Activated naive CD8-positive, alpha-beta T cell treated with anti-CD3 and anti-CD28 coated beads, Interleukin-2, amount 10 ng/mL, durations not matched to agents 7 days and 5 days (primary cell): ENCODE data around the gene BIRC3. TPM values are rescaled to one million over a fixed set of nuclear protein-coding genes. Genes with fewer than 3 reads are reported as not detected.
A peak's percentile ranks its signal among the peaks of the same experiment; 100 is the strongest.

Experiments used
- ATAC-seq: fragments of 150-1000 bp; cut with Tn5 transposase; one replicate; pipeline ENCODE4 v1.10.0; 2021; ENCODE audit warnings: low read depth, moderate library complexity
- POLR2A ChIA-PET: fragments of 350-600 bp; sonication (Branson Sonifier 250); formaldehyde crosslinking; loops from one replicate; lab custom pipeline; 2021; ENCODE audit warnings: antibody characterized with exemption; lab: Charles Lee
- DNase-seq: peaks from one replicate; pipeline ENCODE4 v3.0.0; 2021
- H3K27ac Mint-ChIP-seq: one replicate; pipeline ENCODE4 v1.8.0; 2022; ENCODE audit warnings: mild to moderate bottlenecking, mixed read lengths
- H3K27me3 Mint-ChIP-seq: one replicate; pipeline ENCODE4 v1.8.0; 2022; ENCODE audit warnings: mild to moderate bottlenecking, moderate library complexity, mixed read lengths
- H3K36me3 Mint-ChIP-seq: one replicate; pipeline ENCODE4 v1.8.0; 2021; ENCODE audit warnings: mild to moderate bottlenecking, mixed read lengths
- H3K4me1 Mint-ChIP-seq: one replicate; pipeline ENCODE4 v1.8.0; 2021; ENCODE audit warnings: mixed read lengths
- H3K4me3 Mint-ChIP-seq: one replicate; pipeline ENCODE4 v1.8.0; 2022; ENCODE audit warnings: mild to moderate bottlenecking, moderate library complexity, mixed read lengths
- H3K9me3 Mint-ChIP-seq: one replicate; pipeline ENCODE4 v1.8.0; 2021; ENCODE audit warnings: mixed read lengths
- total RNA-seq, 2 experiments: library from RNA; stranded (reverse); gene quantifications; one replicate each; pipeline ENCODE4 v1.2.3, GENCODE V29; 2021

BIRC3 gene
- total RNA-seq, result 10 to 100 TPM; 55.0 to 59.3 TPM

- POLR2A ChIA-PET, result interaction anchor here (0.7 to 1.2 kb wide), 2 partner anchors 23 to 81 kb away, joined by 3 to 4 read pairs; no protein-coding TSS in a partner anchor
- H3K4me1 Mint-ChIP-seq, result peaks cover 59% of the 10 kb centered on the region
- peak within 1 kb of the TSS; percentile 97 for H3K27ac Mint-ChIP-seq
- H3K27me3 Mint-ChIP-seq, result no peaks in the 10 kb centered on the region
- peak; percentile 82 for DNase-seq
- ATAC-seq, result peak; percentile 86
- H3K9me3 Mint-ChIP-seq, result no peaks in the 10 kb centered on the region
- peak within 1 kb of the TSS; percentile 98 for H3K4me3 Mint-ChIP-seq
- peaks cover 11% of the 10 kb centered on the region for H3K36me3 Mint-ChIP-seq
Measured at GRCh38 chr11:102317099-102317767, at the start of gene BIRC3. Gene BIRC3, plus strand, starts transcription at chr11:102317484. Its CDS starts 7,026 bp downstream, at chr11:102324510.

- DNase-seq, result no peak
- H3K27me3 Mint-ChIP-seq, result peaks cover 44% of the 10 kb centered on the region
- no peaks in the 10 kb centered on the region for H3K36me3 Mint-ChIP-seq
- H3K4me1 Mint-ChIP-seq, result peaks cover 21% of the 10 kb centered on the region
- H3K4me3 Mint-ChIP-seq, result peak overlapping the region; percentile 52
- no peak overlapping the region for H3K27ac Mint-ChIP-seq
- no peak for ATAC-seq
- POLR2A ChIA-PET, result no interaction called here
- no peaks in the 10 kb centered on the region for H3K9me3 Mint-ChIP-seq
Measured at GRCh38 chr11:102267609-102268008, 49.7 kb upstream of the BIRC3 start.

GRCh38 chr11:102268083-102268984 lies 49.0 kb upstream of the BIRC3 start:
- DNase-seq, result peak; percentile 72
- H3K27ac Mint-ChIP-seq, result no peak overlapping the region
- POLR2A ChIA-PET, result no interaction called here
- H3K4me1 Mint-ChIP-seq, result peaks cover 22% of the 10 kb centered on the region
- H3K36me3 Mint-ChIP-seq, result no peaks in the 10 kb centered on the region
- ATAC-seq, result peak; percentile 100
- H3K27me3 Mint-ChIP-seq, result peaks cover 44% of the 10 kb centered on the region
- peak overlapping the region; percentile 69 for H3K4me3 Mint-ChIP-seq
- no peaks in the 10 kb centered on the region for H3K9me3 Mint-ChIP-seq

GRCh38 chr11:102268985-102269470 lies 48.3 kb upstream of the BIRC3 start:
- DNase-seq, result no peak
- H3K4me1 Mint-ChIP-seq, result peaks cover 22% of the 10 kb centered on the region
- H3K27ac Mint-ChIP-seq, result peak overlapping the region; percentile 2
- POLR2A ChIA-PET, result no interaction called here
- peaks cover 44% of the 10 kb centered on the region for H3K27me3 Mint-ChIP-seq
- no peaks in the 10 kb centered on the region for H3K36me3 Mint-ChIP-seq
- H3K9me3 Mint-ChIP-seq, result no peaks in the 10 kb centered on the region
- H3K4me3 Mint-ChIP-seq, result peak overlapping the region; percentile 69
- ATAC-seq, result no peak

- no peak for DNase-seq
- Mint-ChIP-seq H3K36me3 (no peaks in the 10 kb centered on the region), H3K9me3 (no peaks in the 10 kb centered on the region), H3K27ac (no peak overlapping the region), H3K27me3 (peaks cover 48% of the 10 kb centered on the region), H3K4me3 (peak overlapping the region; percentile 18), H3K4me1 (peaks cover 22% of the 10 kb centered on the region)
- ATAC-seq, result no peak
- POLR2A ChIA-PET, result no interaction called here
Measured at GRCh38 chr11:102269927-102270326, 47.4 kb upstream of the BIRC3 start.

- Mint-ChIP-seq H3K4me3 (no peak overlapping the region), H3K36me3 (no peaks in the 10 kb centered on the region)
- no peak for DNase-seq
Measured at GRCh38 chr11:102272047-102272824, 45.0 kb upstream of the BIRC3 start.

GRCh38 chr11:102274628-102275027 lies 42.7 kb upstream of the BIRC3 start:
- Mint-ChIP-seq H3K27ac (no peak overlapping the region), H3K4me3 (no peak overlapping the region), H3K27me3 (peaks cover 25% of the 10 kb centered on the region), H3K4me1 (peaks cover 14% of the 10 kb centered on the region), H3K9me3 (no peaks in the 10 kb centered on the region), H3K36me3 (no peaks in the 10 kb centered on the region)
- ATAC-seq (no peak), DNase-seq (no peak)
- POLR2A ChIA-PET, result no interaction called here

More at GRCh38 chr11:102272047-102272824, 45.0 kb upstream of the BIRC3 start:
- no peaks in the 10 kb centered on the region for H3K9me3 Mint-ChIP-seq
- peaks cover 22% of the 10 kb centered on the region for H3K4me1 Mint-ChIP-seq
- H3K27ac Mint-ChIP-seq, result no peak overlapping the region
- peaks cover 43% of the 10 kb centered on the region for H3K27me3 Mint-ChIP-seq
- POLR2A ChIA-PET, result no interaction called here
- no peak for ATAC-seq

- POLR2A ChIA-PET, result no interaction called here
- Mint-ChIP-seq H3K36me3 (no peaks in the 10 kb centered on the region), H3K27me3 (peaks cover 11% of the 10 kb centered on the region), H3K4me1 (peaks cover 12% of the 10 kb centered on the region), H3K27ac (no peak overlapping the region), H3K4me3 (no peak overlapping the region), H3K9me3 (no peaks in the 10 kb centered on the region)
- ATAC-seq, result no peak
- no peak for DNase-seq
Measured at GRCh38 chr11:102276362-102276761, 40.9 kb upstream of the BIRC3 start.

- ATAC-seq, result no peak
- Mint-ChIP-seq H3K4me3 (no peak overlapping the region), H3K27me3 (peaks cover 7% of the 10 kb centered on the region)
Measured at GRCh38 chr11:102276783-102277182, 40.5 kb upstream of the BIRC3 start.

GRCh38 chr11:102279641-102280170 lies 37.6 kb upstream of the BIRC3 start:
- POLR2A ChIA-PET, result no interaction called here
- DNase-seq (no peak), ATAC-seq (peak; percentile 50)
- Mint-ChIP-seq H3K4me3 (peak overlapping the region; percentile 57), H3K36me3 (no peaks in the 10 kb centered on the region), H3K4me1 (peaks cover 7% of the 10 kb centered on the region), H3K27me3 (no peaks in the 10 kb centered on the region), H3K9me3 (no peaks in the 10 kb centered on the region), H3K27ac (no peak overlapping the region)

More at GRCh38 chr11:102276783-102277182, 40.5 kb upstream of the BIRC3 start:
- no peaks in the 10 kb centered on the region for H3K9me3 Mint-ChIP-seq
- H3K27ac Mint-ChIP-seq, result no peak overlapping the region
- POLR2A ChIA-PET, result no interaction called here
- no peak for DNase-seq
- H3K4me1 Mint-ChIP-seq, result peaks cover 12% of the 10 kb centered on the region
- H3K36me3 Mint-ChIP-seq, result no peaks in the 10 kb centered on the region

- Mint-ChIP-seq H3K9me3 (no peaks in the 10 kb centered on the region), H3K4me1 (peaks cover 7% of the 10 kb centered on the region), H3K27ac (no peak overlapping the region), H3K4me3 (no peak overlapping the region), H3K36me3 (no peaks in the 10 kb centered on the region), H3K27me3 (no peaks in the 10 kb centered on the region)
- POLR2A ChIA-PET, result no interaction called here
- ATAC-seq (no peak), DNase-seq (no peak)
Measured at GRCh38 chr11:102280245-102280833, 36.9 kb upstream of the BIRC3 start.

GRCh38 chr11:102283116-102283485 lies 34.2 kb upstream of the BIRC3 start:
- ATAC-seq, result no peak
- Mint-ChIP-seq H3K27me3 (no peaks in the 10 kb centered on the region), H3K27ac (no peak overlapping the region), H3K4me1 (peaks cover 12% of the 10 kb centered on the region), H3K36me3 (no peaks in the 10 kb centered on the region), H3K9me3 (no peaks in the 10 kb centered on the region), H3K4me3 (no peak overlapping the region)
- POLR2A ChIA-PET, result interaction anchor here (0.6 kb wide), 1 partner anchor 210 kb away, joined by 3 read pairs; no protein-coding TSS in a partner anchor
- DNase-seq, result no peak
